NCI-H748 (cell line): Measurements from ENCODE around the gene TRAM2.

Source experiments
- DNase-seq: peaks from one replicate; lab custom pipeline; 2025; ENCODE audit not compliant: unreplicated experiment; lab: John Stamatoyannopoulos, UW

The TRAM2 gene

GRCh38 chr6:52577022-52577777 lies at the start of gene TRAM2:
TRAM2 (minus strand) TSS chr6:52577060; CDS start chr6:52576915, 145 bp downstream.
- DNase-seq: peak; percentile 91

- DNase-seq: no peak
These were observed 46.0 kb upstream of the TRAM2 start for GRCh38 chr6:52622810-52623209.

GRCh38 chr6:52621631-52622030 lies 44.8 kb upstream of the TRAM2 start:
- DNase-seq: no peak

GRCh38 chr6:52620906-52621190 lies 44.0 kb upstream of the TRAM2 start:
- DNase-seq: peak; percentile 9

- no peak for DNase-seq
These were observed 43.4 kb upstream of the TRAM2 start for GRCh38 chr6:52620055-52620905.

GRCh38 chr6:52617087-52617486 lies 40.2 kb upstream of the TRAM2 start:
- no peak for DNase-seq

GRCh38 chr6:52616059-52616690 lies 39.3 kb upstream of the TRAM2 start:
- no peak for DNase-seq

GRCh38 chr6:52612336-52613054 lies 35.6 kb upstream of the TRAM2 start:
- peak; percentile 52 for DNase-seq

- DNase-seq: no peak
These were observed 35.0 kb upstream of the TRAM2 start for GRCh38 chr6:52611833-52612232.

- DNase-seq: no peak
These were observed 34.0 kb upstream of the TRAM2 start for GRCh38 chr6:52610745-52611355.

GRCh38 chr6:52610011-52610410 lies 33.2 kb upstream of the TRAM2 start:
- peak; percentile 34 for DNase-seq

GRCh38 chr6:52605610-52606185 lies 28.8 kb upstream of the TRAM2 start:
- no peak for DNase-seq

GRCh38 chr6:52603000-52603795 lies 26.3 kb upstream of the TRAM2 start:
- no peak for DNase-seq

- no peak for DNase-seq
These were observed 21.9 kb upstream of the TRAM2 start for GRCh38 chr6:52598824-52599190.

GRCh38 chr6:52598123-52598823 lies 21.4 kb upstream of the TRAM2 start:
- DNase-seq: peak; percentile 76

- DNase-seq: no peak
These were observed 20.9 kb upstream of the TRAM2 start for GRCh38 chr6:52597738-52598122.

GRCh38 chr6:52596371-52597028 lies 19.6 kb upstream of the TRAM2 start:
- no peak for DNase-seq

GRCh38 chr6:52595796-52596130 lies 18.9 kb upstream of the TRAM2 start:
- DNase-seq: no peak
